Measurements from ENCODE around the gene MIA2. TPM values are rescaled to one million over a fixed set of nuclear protein-coding genes. Genes with fewer than 3 reads are reported as not detected.

Gene MIA2
- total RNA-seq, 1 experiment from 2014 or later, result 15.0 TPM

DNA sequence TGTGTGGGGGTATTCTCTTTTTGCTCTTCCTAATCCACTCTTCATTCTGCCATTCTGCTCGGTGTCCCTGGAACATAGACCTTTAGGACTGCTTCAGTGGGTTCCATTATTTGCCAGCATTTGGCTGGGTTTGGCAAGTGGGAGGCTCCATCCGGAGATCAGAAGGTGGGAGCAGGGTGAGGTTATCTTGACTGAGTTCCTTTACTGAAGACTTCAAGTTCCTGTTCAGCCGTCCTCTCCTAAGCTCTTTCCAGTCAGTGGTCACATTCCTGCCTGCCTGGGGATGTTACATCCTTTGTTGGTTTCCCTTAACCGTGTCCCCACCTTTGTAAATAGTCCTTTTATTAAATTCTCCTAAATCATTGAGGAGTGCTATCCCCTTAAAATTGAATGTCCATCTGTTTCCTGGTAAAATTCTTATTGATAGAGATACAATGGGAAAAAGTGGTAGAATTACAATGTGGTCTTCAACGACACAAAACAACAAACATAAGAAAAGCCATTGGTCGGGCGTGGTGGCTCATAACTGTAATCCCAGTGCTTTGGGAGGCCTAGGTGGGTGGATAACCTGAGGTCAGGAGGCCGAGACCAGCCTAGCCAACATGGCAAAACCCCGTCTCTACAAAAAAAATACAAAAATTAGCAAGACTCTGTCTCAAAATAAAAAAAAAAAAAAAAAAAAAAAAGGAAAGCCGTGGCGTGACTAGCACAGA is 5.0 kb upstream of the MIA2 start:
- no peak overlapping the region for H2AFZ ChIP-seq (ENCODE audit: low read length)
- no peak overlapping the region for H3K23ac ChIP-seq (ENCODE audit: insufficient read length, low read depth, low read length)
- H3K4me2 ChIP-seq (ENCODE audit: insufficient read depth, insufficient read length, low read length), result no peak overlapping the region

More for the DNA sequence above, 5.0 kb upstream of the MIA2 start:
- Histone ChIP-seq H3K79me1 (ENCODE audit: insufficient read depth, low read depth, low read length, poor library complexity, severe bottlenecking) (no peaks in the 10 kb centered on the region), H2BK120ac (ENCODE audit: low read depth, low read length, poor library complexity, severe bottlenecking) (no peak overlapping the region), H3K18ac (ENCODE audit: insufficient read length, low read depth, low read length) (no peak overlapping the region), H2BK12ac (ENCODE audit: insufficient read length, low read depth, low read length) (no peak overlapping the region), H3K27me3 (ENCODE audit: insufficient read depth, low read length) (no peaks in the 10 kb centered on the region), H3K9me3 (ENCODE audit: control insufficient read depth, low read depth, low read length) (no peaks in the 10 kb centered on the region), H2BK15ac (ENCODE audit: low read depth, low read length) (no peak overlapping the region), H3K56ac (ENCODE audit: insufficient read length, low read depth, low read length) (no peak overlapping the region), H3K9ac (ENCODE audit: extremely low read depth, insufficient read length, low read length) (no peak overlapping the region), H4K8ac (replicated peaks; ENCODE audit: insufficient read length, low read depth, low read length) (no peak overlapping the region), H3K4ac (ENCODE audit: low read depth, low read length) (no peak overlapping the region), H3T11ph (ENCODE audit: low read length) (no peak overlapping the region), H4K5ac (ENCODE audit: insufficient read length, low read depth, low read length) (no peak overlapping the region), H2BK20ac (ENCODE audit: low read depth, low read length, poor library complexity, severe bottlenecking) (no peak overlapping the region), H2AK5ac (ENCODE audit: insufficient read length, low read length) (no peak overlapping the region), H3K14ac (ENCODE audit: insufficient read depth, low read length) (no peak overlapping the region), H3K27ac (ENCODE audit: insufficient read length, low read depth, low read length) (no peak overlapping the region), H3K79me2 (ENCODE audit: insufficient read depth, low read length) (no peaks in the 10 kb centered on the region), H3K4me1 (ENCODE audit: insufficient read depth, low read length) (no peaks in the 10 kb centered on the region), H3K23me2 (ENCODE audit: insufficient read length, low read depth, low read length, poor library complexity, severe bottlenecking) (no peaks in the 10 kb centered on the region), H2BK5ac (ENCODE audit: insufficient read length, low read length) (no peak overlapping the region), H4K91ac (ENCODE audit: insufficient read length, low read depth, low read length) (no peak overlapping the region), H4K20me1 (ENCODE audit: control insufficient read depth, insufficient read depth, insufficient read length) (no peaks in the 10 kb centered on the region)
- no CpG with 5 or more reads among the region's 11 CpGs for WGBS (ENCODE audit: extremely low coverage, insufficient read length, low lambda C conversion rate)
- TF ChIP-seq CTCF (conservative IDR thresholded peaks at IDR 0.05), result no peak
- DNase-seq, result no peak
- Mint-ChIP-seq H3K4me3 (no peak overlapping the region), H3K27ac (no peak overlapping the region), H3K9me3 (no peaks in the 10 kb centered on the region), H3K27me3 (ENCODE audit: low read depth) (no peaks in the 10 kb centered on the region), H3K36me3 (ENCODE audit: insufficient read depth in 1 of 3, low read depth in 3 of 3) (no peaks in the 10 kb centered on the region), H3K4me1 (peaks cover 3 to 5% of the 10 kb centered on the region in 2 experiments; a peak in 1 of 4 replicates)
